Smooth muscle cell (in vitro differentiated cells): ENCODE measurements around the gene KRT32. TPM values are rescaled to one million over a fixed set of nuclear protein-coding genes. Genes with fewer than 3 reads are reported as not detected.

Source experiments
- DNase-seq: peaks from one replicate; lab custom pipeline; 2025; ENCODE audit not compliant: unreplicated experiment; lab: John Stamatoyannopoulos, UW
- H2AFZ ChIP-seq: fragments of 200-600 bp; sonication (generic); 2 replicates; pipeline ENCODE4 v1.6.0; 2016; ENCODE audit warnings: antibody characterized with exemption, low read depth, mild to moderate bottlenecking
- H3F3A ChIP-seq: fragments of 200-600 bp; sonication (generic); 2 replicates; pipeline ENCODE4 v1.6.0; 2017; ENCODE audit warnings: antibody characterized with exemption, low read depth
- H3K27ac ChIP-seq: fragments of 200-600 bp; sonication (generic); 2 replicates; pipeline ENCODE4 v1.5.1; 2016; ENCODE audit warnings: low read depth, mild to moderate bottlenecking
- H3K27me3 ChIP-seq: fragments of 200-600 bp; sonication (generic); 2 replicates; pipeline ENCODE4 v1.6.1; 2016; ENCODE audit warnings: low read depth, mild to moderate bottlenecking
- H3K36me3 ChIP-seq: fragments of 200-600 bp; sonication (generic); 2 replicates; pipeline ENCODE4 v1.5.1; 2016; ENCODE audit warnings: low read depth
- H3K4me1 ChIP-seq: fragments of 200-600 bp; sonication (generic); 2 replicates; pipeline ENCODE4 v1.5.1; 2016; ENCODE audit warnings: low read depth
- H3K4me2 ChIP-seq: fragments of 200-600 bp; sonication (generic); 2 replicates; pipeline ENCODE4 v1.6.0; 2016; ENCODE audit warnings: mild to moderate bottlenecking
- H3K4me3 ChIP-seq: fragments of 200-600 bp; sonication (generic); 2 replicates; pipeline ENCODE4 v1.5.1; 2016; ENCODE audit warnings: mild to moderate bottlenecking
- H3K79me2 ChIP-seq: fragments of 200-600 bp; sonication (generic); 2 replicates; pipeline ENCODE4 v1.6.0; 2016; ENCODE audit warnings: low read depth, mild to moderate bottlenecking
- H3K9ac ChIP-seq: fragments of 200-600 bp; sonication (generic); 2 replicates; pipeline ENCODE4 v1.6.0; 2016; ENCODE audit warnings: low read depth
- H3K9me3 ChIP-seq: fragments of 200-600 bp; sonication (generic); replicated peaks from 2 replicates; pipeline ENCODE4 v1.5.1; 2016; ENCODE audit warnings: low read depth
- H4K20me1 ChIP-seq: fragments of 200-600 bp; sonication (generic); 2 replicates; pipeline ENCODE4 v1.6.0; 2016; ENCODE audit warnings: low read depth
- CTCF ChIP-seq: fragments of 200-600 bp; sonication (generic); IDR thresholded peaks from 2 replicates; pipeline ENCODE4 v1.5.1; 2017; ENCODE audit warnings: borderline replicate concordance, mild to moderate bottlenecking, antibody characterized with exemption; ENCODE audit not compliant: insufficient read depth, poor library complexity, severe bottlenecking
- WGBS: methylation state at CpG from one replicate; pipeline ENCODE4 v1.1.7; 2016; ENCODE audit warnings: low lambda C conversion rate; 5-methylcytosine and 5-hydroxymethylcytosine counted together
- polyA plus RNA-seq: library from polyadenylated mRNA; unstranded; fragments of >200 nt; fragmentation: Nextera tagmentation; extraction: Ambion mirVana; gene quantifications from 2 replicates; pipeline ENCODE4 v1.2.1, GENCODE V29; 2016
- total RNA-seq: library from RNA; depleted of rRNA; stranded (reverse); fragments of >200 nt; gene quantifications from 2 replicates; pipeline ENCODE4 v1.2.3, GENCODE V29; 2014

Gene KRT32
- total and polyA plus RNA-seq, 2 experiments from 2014 or later, result not detected

DNA sequence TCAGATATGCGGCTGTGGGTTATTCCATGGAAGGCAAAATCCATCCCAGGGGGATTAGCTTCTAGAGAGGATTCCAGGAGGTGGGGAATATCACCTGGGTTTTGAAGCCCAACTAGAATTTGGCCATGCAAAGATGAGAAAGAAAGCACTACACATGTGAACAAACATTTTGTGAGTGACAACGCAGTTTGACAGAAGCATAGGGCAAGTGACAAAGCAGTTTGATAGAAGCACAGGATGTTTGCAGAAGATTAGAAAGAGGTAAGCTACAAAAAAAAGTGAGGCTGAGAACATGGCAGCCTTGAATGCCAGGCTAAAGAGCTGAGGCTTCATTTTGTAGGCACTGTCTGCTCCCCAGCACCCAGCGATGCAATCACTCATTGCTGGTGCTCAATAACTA lies 14.1 kb downstream of the KRT32 start:
- Histone ChIP-seq H3K27ac (no peak overlapping the region), H2AFZ (no peak overlapping the region), H3K36me3 (no peaks in the 10 kb centered on the region), H3K79me2 (no peaks in the 10 kb centered on the region), H3K9ac (no peak overlapping the region), H3F3A (no peaks in the 10 kb centered on the region), H3K4me2 (no peak overlapping the region), H3K9me3 (no peaks in the 10 kb centered on the region), H3K4me1 (no peaks in the 10 kb centered on the region), H3K4me3 (no peak overlapping the region), H4K20me1 (no peaks in the 10 kb centered on the region), H3K27me3 (no peaks in the 10 kb centered on the region)
- no peak for TF ChIP-seq CTCF
- 98% methylated on average over 3 of the region's 3 CpGs for WGBS
- DNase-seq, result no peak

DNA sequence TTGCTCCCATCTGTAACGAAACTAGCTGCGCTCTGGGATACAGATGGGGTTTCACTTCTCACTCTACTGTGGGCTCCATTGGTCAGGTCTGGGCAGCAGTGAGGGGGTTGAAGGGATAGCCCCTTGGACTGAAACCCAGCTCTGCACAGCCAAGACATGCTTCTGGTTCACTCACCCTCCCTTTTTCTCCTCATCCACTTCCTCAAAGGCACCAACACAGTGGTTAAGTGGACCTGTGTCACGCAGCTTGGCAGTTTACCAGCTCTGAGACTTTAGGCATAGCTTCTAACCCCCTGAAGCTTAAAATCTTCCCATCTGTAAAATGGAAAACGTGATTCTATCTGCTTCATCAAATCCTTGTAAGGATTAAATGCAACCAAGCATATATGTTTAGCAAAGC lies 14.9 kb downstream of the KRT32 start:
- Histone ChIP-seq H3K27me3 (no peaks in the 10 kb centered on the region), H3K79me2 (no peaks in the 10 kb centered on the region), H4K20me1 (no peaks in the 10 kb centered on the region), H3K4me1 (no peaks in the 10 kb centered on the region), H3F3A (no peaks in the 10 kb centered on the region), H3K9me3 (no peaks in the 10 kb centered on the region), H3K9ac (no peak overlapping the region), H2AFZ (no peak overlapping the region), H3K27ac (no peak overlapping the region), H3K4me3 (no peak overlapping the region), H3K4me2 (no peak overlapping the region), H3K36me3 (no peaks in the 10 kb centered on the region)
- 75% methylated on average over 4 of the region's 4 CpGs for whole genome bisulfite sequencing
- TF ChIP-seq CTCF, result no peak
- no peak for DNase-seq

DNA sequence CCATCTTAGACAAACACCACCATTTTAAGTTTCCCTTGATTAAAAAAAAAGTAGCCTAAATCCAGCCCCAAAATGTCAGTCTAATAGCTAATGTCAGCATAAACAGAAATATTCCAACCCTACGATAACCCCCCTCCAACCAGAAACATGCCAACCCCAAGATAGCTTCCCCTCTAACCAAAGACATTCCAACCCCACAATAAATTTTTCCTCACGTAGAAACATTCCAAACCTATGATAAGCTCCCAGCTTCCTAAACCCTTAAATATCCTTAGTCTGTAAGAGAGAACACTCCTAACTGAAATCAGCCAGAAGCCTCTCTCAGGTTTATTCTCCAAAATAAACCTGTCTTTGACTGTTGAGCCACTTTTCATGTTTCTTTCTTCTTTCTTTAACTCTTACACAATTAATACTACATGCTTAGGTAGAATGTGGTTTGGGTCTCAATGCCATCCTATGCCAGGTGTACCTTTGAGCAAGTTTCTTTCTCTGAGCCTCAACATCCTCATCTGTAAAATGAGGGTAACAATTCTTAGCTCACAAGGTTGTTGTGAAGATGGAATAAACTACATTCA lies 15.9 kb downstream of the KRT32 start:
- Histone ChIP-seq H3K79me2 (no peaks in the 10 kb centered on the region), H3K4me2 (no peak overlapping the region), H4K20me1 (no peaks in the 10 kb centered on the region), H3K36me3 (no peaks in the 10 kb centered on the region), H3K9ac (no peak overlapping the region), H3K9me3 (no peaks in the 10 kb centered on the region), H3K27me3 (no peaks in the 10 kb centered on the region), H3K27ac (no peak overlapping the region), H3K4me3 (no peak overlapping the region), H3F3A (no peaks in the 10 kb centered on the region), H2AFZ (no peak overlapping the region), H3K4me1 (no peaks in the 10 kb centered on the region)
- no peak for TF ChIP-seq CTCF
- DNase-seq, result no peak
- 38% methylated on average over 2 of the region's 2 CpGs for WGBS

DNA sequence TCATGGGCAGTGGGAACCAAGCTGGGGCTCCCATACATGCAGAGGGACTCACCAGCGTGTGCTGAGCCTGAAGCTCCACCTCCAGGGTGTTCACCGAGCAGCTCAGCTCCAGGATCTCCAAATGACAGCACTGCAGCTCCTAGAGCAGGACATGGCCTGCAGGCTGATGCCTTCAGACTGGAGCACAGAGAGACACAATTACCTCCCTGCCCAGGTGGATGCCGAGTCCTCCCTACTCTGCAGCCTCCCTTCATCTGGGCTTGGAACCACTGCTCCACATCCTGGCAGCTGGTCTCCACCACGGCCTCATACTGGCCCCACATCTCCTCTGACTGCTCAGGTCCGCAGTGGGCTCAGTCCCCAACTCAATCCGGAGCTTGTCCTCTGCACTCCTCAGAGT lies 18.2 kb downstream of the KRT32 start:
- no peak for TF ChIP-seq CTCF
- 86% methylated on average over 6 of the region's 6 CpGs for WGBS
- no peak overlapping the region for H3K27ac ChIP-seq
- no peaks in the 10 kb centered on the region for H3K4me1 ChIP-seq
- H3K9me3 ChIP-seq, result no peaks in the 10 kb centered on the region
- no peak overlapping the region for H3K4me2 ChIP-seq
- H2AFZ ChIP-seq, result no peak overlapping the region
- no peaks in the 10 kb centered on the region for H3F3A ChIP-seq
- H4K20me1 ChIP-seq, result no peaks in the 10 kb centered on the region
- no peaks in the 10 kb centered on the region for H3K27me3 ChIP-seq
- no peaks in the 10 kb centered on the region for H3K36me3 ChIP-seq
- no peak for DNase-seq
- H3K4me3 ChIP-seq, result no peak overlapping the region
- no peak overlapping the region for H3K9ac ChIP-seq
- no peaks in the 10 kb centered on the region for H3K79me2 ChIP-seq
